AG04449 (cell line): ENCODE results near the gene SLC2A9.

ENCODE experiments used
- CTCF ChIA-PET: fragments of 350-600 bp; formaldehyde crosslinking; extraction: SDS; loops from one replicate; lab custom pipeline; 2021; ENCODE audit warnings: antibody characterized with exemption; lab: Yijun Ruan, JAX
- POLR2A ChIA-PET: fragments of 400-600, 350-600 bp; formaldehyde crosslinking; extraction: SDS; loops from one replicate; lab custom pipeline; 2020; ENCODE audit warnings: antibody characterized with exemption, inconsistent platforms; lab: Yijun Ruan, JAX
- DNase-seq: peaks from one replicate; pipeline ENCODE4 v3.0.0-alpha.2; 2010; ENCODE audit warnings: low read depth, low spot score
- H3K4me3 ChIP-seq: 2 replicates; pipeline ENCODE4 v1.5.1; 2011; ENCODE audit warnings: low read depth, mild to moderate bottlenecking, control low read depth, low read length
- TF ChIP-seq, protein P1 (sequence below): IDR thresholded peaks from one replicate; pipeline ENCODE4 v1.5.1; 2011; ENCODE audit warnings: mild to moderate bottlenecking, moderate library complexity, low read length, control low read depth, inconsistent platforms; ENCODE audit not compliant: insufficient read depth; ENCODE audit errors: missing control alignments

The SLC2A9 gene

DNA sequence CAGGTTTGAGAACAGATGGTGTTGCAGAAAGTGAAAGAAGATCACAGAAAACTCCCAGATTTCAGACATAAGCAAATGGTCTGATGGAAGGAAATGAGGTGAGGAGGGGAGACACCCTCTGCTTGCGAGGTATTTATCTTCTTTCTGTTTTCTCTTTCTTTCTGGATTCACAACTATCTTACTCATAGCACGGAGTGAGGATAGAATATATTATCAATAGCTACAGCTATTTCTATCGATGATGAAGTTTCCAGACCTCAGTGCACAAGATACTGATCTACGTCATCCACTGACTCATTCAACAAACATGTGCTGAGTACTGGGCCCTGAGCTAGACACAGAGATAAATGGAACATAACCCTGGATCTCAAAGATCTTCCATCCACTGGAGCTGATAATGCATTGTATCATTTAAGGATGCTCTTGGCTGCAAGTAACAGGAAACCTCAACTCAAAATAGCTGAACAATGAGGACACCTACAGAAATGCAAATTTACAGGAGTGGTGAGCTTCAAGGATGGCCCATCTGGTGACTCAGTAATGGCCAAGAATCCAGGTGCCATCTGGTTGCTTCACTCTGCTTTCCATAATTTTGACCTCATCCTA is 21.2 kb downstream of the SLC2A9 start:
- ChIA-PET POLR2A (no interaction called here), CTCF (interaction anchor here (1.0 kb wide), 1 partner anchor 15 kb away, joined by 3 read pairs; no protein-coding TSS in a partner anchor)
- H3K4me3 ChIP-seq, result no peak overlapping the region
- TF ChIP-seq, protein P1, sequence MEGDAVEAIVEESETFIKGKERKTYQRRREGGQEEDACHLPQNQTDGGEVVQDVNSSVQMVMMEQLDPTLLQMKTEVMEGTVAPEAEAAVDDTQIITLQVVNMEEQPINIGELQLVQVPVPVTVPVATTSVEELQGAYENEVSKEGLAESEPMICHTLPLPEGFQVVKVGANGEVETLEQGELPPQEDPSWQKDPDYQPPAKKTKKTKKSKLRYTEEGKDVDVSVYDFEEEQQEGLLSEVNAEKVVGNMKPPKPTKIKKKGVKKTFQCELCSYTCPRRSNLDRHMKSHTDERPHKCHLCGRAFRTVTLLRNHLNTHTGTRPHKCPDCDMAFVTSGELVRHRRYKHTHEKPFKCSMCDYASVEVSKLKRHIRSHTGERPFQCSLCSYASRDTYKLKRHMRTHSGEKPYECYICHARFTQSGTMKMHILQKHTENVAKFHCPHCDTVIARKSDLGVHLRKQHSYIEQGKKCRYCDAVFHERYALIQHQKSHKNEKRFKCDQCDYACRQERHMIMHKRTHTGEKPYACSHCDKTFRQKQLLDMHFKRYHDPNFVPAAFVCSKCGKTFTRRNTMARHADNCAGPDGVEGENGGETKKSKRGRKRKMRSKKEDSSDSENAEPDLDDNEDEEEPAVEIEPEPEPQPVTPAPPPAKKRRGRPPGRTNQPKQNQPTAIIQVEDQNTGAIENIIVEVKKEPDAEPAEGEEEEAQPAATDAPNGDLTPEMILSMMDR, result no peak
- DNase-seq, result no peak

DNA sequence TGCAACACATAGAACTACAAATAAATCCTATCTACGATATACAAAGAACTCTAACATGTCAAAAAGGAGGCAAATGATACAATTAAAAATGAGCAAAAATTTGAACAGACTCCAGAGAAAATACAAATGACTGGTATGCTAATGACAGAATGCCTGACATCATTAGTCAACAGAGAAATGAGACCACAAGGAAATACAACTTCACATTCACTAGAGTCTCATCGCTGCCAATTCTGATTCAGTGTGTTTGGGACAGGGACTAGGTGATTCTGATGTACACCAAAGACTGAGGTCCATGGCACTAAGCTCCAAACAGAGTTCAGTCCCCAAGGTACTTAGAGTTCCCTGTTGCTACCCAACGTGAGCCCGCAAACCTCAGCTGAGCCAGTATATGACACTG is 23.4 kb downstream of the SLC2A9 start:
- no peak overlapping the region for H3K4me3 ChIP-seq
- no peak for DNase-seq
- ChIA-PET CTCF (no interaction called here), POLR2A (no interaction called here)
- TF ChIP-seq, protein P1, result no peak

DNA sequence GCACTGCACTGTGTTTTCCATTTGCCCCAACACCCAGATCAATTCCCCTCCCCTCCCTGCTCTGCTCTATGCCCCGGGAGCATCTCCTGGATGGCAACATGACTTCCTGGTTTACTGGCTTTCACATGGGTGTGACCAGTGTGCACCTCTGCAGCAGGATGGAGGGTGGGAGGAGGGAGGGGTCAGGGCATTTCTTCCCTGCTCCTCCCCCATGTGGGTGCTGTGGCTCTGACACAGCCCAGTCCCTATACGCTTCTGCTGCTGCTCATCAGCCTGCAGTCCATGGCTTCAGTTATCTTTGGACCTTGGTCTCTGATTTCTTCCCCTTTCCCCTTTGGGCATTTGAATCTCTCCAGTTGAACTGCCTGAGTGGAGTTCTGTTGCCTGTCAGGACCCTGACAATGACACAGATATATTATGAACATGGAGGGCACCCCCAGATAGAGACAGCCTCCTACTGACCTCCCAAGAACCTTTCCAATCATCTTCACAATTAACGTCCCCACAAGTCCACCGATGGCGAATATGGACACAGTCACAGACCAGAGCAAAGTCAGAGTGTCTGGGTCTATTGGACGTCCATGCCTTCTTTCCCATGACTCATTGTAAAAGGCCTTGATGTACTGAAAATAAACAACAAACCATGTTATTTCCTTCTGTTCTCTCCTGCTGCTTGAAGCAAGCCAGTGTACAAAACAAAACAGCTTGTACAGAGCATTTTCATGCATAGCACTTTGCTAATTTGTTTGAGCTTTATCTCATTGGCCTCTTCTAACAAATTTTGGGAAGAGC is 24.8 kb downstream of the SLC2A9 start:
- no peak overlapping the region for H3K4me3 ChIP-seq
- TF ChIP-seq, protein P1, result no peak
- DNase-seq, result no peak
- CTCF ChIA-PET, result no interaction called here
- POLR2A ChIA-PET, result no interaction called here

DNA sequence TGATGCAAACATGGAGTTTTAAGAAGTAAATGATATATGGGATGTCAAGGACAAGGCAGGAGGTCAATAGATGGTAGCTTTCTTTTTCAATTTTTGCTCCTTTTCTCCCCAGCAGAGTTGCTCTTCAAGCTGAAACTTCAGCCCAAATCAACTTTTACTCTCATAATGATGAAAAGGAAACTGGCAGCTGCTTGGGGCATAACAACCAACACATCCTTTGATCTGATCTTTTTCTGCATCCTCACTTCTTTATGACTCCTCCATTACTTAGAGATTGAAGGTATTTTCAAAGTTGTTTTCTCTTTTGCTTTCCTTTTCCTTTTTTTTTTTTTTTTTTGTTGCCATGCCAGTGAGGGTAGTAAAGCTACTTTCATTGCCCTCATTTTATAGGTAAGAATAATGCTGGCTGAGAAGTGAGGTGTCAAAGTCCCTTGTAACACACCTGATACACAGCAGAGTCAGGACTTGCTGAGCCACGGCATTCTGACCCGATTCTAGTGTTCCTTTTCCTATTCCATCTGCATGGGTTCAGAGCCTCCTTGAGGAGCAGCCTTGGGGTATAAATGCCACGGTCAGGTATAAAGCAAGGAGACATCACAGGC is 26.9 kb downstream of the SLC2A9 start:
- TF ChIP-seq, protein P1, result no peak
- DNase-seq, result no peak
- no peak overlapping the region for H3K4me3 ChIP-seq
- POLR2A ChIA-PET, result no interaction called here
- CTCF ChIA-PET, result no interaction called here

DNA sequence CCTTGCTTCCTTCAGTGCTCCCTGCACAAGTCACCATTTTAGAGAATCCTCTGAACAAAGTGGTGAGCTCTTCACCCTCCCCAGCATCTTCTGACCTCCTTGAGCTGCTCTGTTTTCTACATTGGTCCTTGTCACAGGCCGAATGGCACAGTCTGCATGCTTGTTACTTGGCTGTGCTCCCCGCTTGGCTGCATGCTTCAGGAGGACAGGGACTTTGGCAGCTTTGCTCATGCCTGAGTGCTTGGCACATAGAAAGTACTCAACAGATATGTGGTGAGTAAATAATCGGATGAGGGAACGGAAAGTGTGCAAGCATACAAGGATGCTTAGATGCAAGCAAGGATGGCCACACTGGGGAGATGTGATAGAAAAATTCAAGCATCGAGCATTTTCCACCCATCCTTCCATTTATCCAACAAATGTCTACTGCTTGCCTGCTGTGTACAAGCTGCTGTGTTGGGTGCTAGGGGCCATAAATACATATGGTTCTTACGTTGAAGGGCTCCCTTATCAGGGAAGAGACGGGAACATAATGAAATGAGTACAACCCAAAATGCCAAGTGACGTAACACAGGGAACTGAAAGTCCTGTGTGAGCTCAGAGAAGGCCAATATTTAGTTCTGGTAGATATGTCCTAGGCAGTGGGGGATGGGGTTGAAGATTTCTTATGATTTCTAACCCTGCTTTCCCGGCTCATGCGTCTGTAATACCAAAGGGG is 31.2 kb downstream of the SLC2A9 start:
- TF ChIP-seq, protein P1, result no peak
- no peak overlapping the region for H3K4me3 ChIP-seq
- ChIA-PET CTCF (no interaction called here), POLR2A (no interaction called here)
- DNase-seq, result no peak
